ENCODE results near the gene LRRC8D. TPM values are rescaled to one million over a fixed set of nuclear protein-coding genes. Genes with fewer than 3 reads are reported as not detected.

LRRC8D gene
- total and polyA plus RNA-seq, 9 of the 15 experiments (the other 6 are each of a cell fraction or from before 2014, with no cell fraction given) = 3.4 to 53.9 (median 15.9) TPM

DNA sequence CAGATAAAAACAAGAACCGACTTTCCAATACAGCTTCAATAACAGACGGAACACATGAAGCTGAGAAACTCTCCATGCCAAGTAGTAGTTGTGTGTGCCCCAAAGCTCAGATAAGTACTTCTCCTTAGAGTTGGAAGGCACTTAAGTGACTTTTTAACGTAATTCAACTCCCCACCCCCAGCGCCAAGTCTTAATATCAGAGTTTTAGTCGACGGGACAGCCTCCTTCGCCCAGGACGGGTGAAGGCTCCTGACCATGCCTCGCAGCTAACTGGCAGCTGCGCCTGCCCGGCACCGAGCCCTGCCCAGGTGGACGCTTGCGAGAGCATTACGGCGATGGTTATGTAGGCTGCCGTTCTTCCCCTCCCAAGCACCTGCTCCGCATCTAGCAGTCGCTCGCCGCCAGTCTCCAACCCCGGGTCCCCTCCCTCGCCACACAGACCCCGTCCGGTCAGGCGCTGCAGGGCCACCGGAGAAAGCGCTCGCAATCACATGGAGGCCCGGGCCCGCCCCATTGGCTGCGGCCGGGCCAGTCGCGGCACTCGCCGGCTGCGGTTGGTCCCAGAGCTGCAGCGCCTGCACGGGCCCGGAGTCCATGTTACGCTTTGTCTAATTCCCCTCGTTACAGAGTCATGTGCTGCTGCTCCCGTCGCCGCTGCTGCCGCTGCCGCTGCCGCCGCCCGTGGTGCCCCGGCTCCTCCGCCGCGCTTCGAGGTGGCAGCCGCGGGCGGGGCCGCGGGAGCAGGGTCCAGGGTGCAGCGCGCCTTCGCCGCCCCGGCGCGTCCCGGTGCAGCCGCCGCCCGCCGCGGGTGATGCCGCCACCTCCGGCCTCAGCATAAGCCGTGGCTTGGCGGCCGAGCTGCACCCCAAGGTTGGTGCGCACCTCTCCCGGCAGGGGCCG, at the start of gene LRRC8D (continued):
- TF ChIP-seq ZNF407 (IDR thresholded peaks at IDR 0.05; ENCODE audit: low read depth) (0 out of 2 replicates have a peak, but pooled peaks have one; percentile 12), MAZ (CRISPR knock-in tag; conservative IDR thresholded peaks at IDR 0.05 in 1 of 2, IDR thresholded peaks at IDR 0.05 in 1 of 2) (peak in 1 of 2 experiments; percentile 57; a peak in 3 of 4 replicates), HLTF (IDR thresholded peaks at IDR 0.05) (0 out of 2 replicates have a peak, but pooled peaks have one; percentile 30), CXXC5 (CRISPR knock-in tag; IDR thresholded peaks at IDR 0.05) (peak; percentile 65), TFAP4 (CRISPR knock-in tag; IDR thresholded peaks at IDR 0.05; ENCODE audit: borderline replicate concordance) (peak; percentile 75; the same call in 1 of the 2 replicates), HNRNPLL (IDR thresholded peaks at IDR 0.05; ENCODE audit: low read depth, low read length, poor library complexity, severe bottlenecking) (peak; percentile 37), FOXK1 (CRISPR knock-in tag; IDR thresholded peaks at IDR 0.05; ENCODE audit: borderline replicate concordance) (peak; percentile 78; the same call in 1 of the 2 replicates), HDAC1 (IDR thresholded peaks at IDR 0.05) (peak in 1 of 2 experiments; percentile 42; a peak in 1 of 4 replicates), TOE1 (IDR thresholded peaks at IDR 0.05; ENCODE audit: borderline replicate concordance) (0 out of 2 replicates have a peak, but pooled peaks have one; percentile 10), TOE1 (CRISPR knock-in tag; IDR thresholded peaks at IDR 0.05; ENCODE audit: borderline replicate concordance, low read depth) (no peak), C11orf30 (IDR thresholded peaks at IDR 0.05; ENCODE audit: low read depth) (peak; percentile 24; the same call in 1 of the 2 replicates), FOS (IDR thresholded peaks at IDR 0.05; ENCODE audit: extremely low read depth, insufficient read length) (peak; percentile 24), CBFA2T2 (conservative IDR thresholded peaks at IDR 0.05) (peak; percentile 46)
- TF ChIP-seq, protein P1, sequence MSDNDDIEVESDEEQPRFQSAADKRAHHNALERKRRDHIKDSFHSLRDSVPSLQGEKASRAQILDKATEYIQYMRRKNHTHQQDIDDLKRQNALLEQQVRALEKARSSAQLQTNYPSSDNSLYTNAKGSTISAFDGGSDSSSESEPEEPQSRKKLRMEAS (CRISPR knock-in tag; IDR thresholded peaks at IDR 0.05) = peak; percentile 85
- TF ChIP-seq, protein P2, sequence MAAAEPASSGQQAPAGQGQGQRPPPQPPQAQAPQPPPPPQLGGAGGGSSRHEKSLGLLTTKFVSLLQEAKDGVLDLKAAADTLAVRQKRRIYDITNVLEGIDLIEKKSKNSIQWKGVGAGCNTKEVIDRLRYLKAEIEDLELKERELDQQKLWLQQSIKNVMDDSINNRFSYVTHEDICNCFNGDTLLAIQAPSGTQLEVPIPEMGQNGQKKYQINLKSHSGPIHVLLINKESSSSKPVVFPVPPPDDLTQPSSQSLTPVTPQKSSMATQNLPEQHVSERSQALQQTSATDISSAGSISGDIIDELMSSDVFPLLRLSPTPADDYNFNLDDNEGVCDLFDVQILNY (CRISPR knock-in tag; IDR thresholded peaks at IDR 0.05) = peak; percentile 74; the same call in 1 of the 2 replicates
